Measurements from ENCODE around the gene LHFPL3.

Gene LHFPL3

DNA sequence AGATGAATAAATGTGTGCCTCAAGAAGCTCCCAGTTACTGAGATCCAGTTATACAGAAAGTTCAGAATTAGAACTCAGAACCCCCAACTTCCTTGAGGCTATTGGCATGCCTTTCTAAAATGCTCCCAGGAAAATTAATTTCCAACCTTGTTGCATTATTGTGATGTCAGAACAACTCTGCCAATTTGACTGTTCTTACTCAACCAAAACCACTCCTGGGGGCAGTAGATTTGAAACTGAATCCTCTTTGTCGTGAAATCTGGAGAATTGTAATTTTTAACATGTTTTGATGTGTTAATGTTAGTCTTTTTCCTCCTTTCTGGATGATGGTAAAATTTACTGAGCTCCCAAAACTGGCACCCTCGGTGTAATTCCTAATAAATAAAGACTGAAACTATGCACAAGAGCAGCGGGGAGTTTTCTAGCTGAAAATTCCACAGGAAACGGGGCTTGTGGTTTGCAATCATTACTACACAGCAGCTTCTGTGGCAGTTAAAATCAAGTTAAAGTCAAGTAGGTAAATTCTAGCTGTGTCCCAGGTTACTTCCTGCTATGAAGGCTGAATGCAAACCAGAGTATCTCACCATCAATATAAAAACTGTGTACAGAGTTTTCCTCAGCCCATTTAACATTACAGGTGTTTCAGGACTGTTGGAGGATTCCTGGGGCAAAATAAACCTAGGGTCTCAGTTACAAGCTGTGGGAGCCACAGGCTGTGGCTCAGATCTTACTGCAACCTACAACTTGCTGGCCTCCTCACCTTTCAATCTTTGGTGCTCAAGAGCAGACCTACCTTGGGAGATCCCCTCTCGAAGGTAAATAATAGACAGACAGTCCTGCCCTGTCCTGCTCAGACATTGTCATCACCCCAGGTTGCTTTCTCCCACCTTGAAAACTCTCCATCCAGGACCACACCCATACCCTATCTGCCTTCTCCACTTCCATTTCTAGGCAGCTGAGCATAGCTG is 529.3 kb downstream of the LHFPL3 start:
- FAIRE-seq = no peak

DNA sequence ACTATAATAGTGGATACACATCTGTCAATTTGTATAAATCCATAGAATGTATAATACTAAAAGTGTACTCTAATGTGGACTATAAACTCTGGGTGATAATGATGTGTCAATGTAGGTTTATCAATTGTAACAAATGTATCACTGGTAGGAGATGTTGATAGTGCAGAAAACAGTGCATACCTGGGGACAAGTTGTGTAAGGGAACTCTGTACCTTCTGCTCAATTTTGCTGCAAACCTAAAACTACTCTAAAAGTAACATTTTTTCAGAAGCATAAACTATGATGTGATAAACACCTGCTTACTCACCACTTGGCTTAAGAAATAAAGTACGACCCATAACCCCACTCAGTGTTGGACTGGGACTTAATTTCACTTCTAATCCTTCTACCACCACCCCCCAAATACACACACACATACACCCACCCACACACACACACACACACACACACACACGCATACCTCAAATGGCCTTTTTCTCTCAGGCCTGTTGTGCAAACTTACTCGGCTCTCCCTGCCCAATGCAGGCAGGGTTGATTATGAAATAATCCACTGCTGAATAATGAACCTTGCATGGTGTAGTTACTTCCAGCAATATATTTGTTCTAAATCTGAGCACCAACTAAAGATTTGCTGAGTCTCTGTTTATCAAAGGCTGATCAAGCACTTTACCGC is 531.5 kb downstream of the LHFPL3 start:
- FAIRE-seq = no peak

DNA sequence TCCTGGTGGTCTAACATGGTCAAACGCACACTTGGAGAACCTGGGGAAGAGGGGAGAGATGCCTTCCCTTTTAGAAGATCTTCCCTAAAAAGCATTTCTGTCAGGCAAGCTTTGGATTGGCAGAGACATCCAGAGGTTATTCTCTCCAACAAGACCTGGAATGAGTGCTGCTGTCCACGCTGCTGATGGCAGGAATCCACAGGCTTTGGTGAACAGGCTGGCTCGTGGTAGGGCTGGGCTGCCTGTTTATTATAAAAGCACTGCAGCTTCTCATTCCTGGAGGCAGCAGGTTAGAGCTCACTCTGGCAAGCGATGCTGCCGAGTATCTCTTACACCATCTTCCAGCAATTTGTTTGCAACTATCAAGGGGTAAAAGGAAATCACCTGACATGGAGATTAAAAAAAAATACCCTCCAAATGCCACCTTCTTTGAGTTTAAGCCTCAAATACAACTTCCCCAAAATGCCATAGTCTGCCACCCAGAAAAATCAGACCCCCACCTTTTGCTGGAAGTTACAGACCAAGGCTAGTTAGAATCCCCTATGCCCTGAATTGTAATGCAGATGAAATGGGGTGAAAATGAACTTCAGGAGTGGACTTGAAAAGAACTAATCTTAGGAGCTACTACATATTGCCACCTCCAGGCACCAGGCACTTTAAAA is 533.5 kb downstream of the LHFPL3 start:
- no peak for FAIRE-seq

DNA sequence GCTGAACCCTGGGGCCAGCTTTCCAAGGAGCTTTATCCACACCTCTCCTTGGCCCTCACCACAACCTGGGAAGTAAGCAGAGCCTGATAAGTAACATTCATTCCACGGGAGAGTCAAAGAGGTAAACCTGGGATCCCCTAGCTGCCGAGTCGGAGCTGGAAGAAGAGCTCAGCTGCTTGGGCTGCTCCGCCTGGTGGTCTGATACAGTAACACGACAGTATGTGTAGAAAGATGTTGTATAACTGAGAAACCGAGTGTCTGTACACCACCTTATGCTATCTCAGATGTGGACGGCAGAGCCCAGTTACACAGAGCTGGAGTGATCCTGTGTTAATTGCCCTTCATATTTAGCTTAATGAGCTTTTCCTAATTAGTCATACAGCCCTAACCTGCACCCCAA is 534.3 kb downstream of the LHFPL3 start:
- no peak for FAIRE-seq

DNA sequence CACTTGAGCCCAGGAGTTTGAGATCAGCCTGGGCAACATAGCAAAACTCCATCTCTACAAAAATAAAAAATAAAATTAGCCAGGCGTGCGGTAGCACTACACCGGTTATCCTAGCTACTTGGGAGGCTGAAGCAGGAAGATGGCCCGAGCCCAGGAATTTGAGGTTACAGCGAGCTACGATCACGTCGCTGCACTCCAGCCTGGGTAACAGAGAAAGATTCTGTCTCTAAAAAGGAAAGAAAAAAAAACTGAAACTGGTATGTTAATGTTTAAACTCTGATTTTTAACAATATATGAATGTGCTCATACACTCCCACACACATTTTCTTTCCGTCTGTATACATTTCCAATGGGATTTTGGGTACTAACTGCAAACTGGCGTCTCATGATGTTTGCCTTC is 545.0 kb downstream of the LHFPL3 start:
- no peak for FAIRE-seq

DNA sequence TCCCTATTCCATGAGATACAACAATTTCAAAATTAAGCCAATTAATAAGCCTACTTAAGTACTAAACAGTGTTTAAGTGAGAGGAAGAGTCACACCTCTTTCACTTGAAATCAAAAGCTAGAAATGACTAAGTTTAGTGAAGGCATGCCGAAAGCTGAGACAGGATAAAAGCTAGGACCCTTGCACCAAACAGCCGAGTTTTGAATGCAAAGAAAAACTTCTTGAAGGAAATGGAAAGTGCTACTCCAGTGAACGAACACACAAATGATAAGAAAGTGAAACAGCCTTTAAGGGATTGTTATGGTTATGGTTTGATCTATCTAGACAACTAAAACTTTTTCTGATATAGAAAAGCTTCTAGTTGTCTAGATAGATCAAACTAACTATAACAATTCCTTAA is 550.2 kb downstream of the LHFPL3 start:
- no peak for FAIRE-seq

DNA sequence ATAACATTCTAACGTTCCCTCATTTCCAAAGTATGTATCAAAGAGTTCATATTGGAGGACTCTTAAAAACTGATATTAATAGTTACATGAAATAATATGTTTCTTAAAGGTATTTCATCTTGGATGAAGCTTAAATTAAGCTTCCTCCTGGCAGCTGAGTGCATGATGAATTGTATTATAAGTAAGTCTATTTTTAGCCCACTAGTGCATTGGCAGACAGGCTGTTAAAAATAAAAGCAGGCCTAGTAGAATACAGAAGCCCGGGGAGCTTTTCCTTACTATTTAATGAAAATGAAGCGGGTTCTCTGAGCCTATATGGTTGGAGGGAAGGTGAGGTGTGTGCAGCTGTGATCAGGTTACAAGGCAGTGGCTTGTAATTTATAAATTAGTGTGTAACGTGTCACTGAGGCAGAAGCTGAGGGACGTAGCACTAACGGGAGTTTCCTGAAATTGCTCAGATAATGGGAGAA is 554.9 kb downstream of the LHFPL3 start:
- FAIRE-seq = no peak

DNA sequence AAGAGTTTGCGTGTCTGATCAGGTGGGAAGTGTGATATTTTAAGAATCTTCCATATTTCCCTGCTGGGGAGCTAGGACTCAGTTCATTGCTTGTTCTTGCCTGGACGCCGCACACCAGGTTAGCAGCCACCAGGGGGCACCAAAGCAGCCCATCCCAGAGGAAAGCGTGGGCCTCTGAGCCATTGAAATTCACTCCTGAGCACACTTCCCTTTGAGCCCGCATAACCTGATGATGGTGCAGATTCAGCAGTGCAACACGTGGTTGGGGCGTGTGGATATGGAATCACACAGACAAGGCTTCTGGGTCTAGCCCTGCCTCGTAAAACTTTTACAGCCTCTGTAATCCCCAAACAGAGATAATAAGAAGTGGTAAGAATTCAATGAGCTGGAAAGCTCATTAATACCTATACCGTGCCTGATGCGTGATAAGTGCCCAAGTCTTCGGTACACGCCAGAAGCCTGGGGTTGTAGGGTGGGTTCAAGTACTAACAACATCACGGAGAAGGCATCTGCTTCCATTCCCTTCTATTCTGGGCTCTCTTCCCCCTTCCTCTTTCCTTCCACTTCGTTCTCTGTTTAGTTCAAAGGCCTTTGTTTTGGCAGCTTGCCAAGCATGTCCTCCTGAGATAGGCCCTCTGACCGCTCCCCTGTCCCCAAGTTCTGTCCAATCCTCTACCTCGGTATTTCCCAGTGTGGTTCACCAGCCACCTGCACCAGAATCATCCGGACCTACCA is 555.5 kb downstream of the LHFPL3 start:
- peak; percentile 79 for FAIRE-seq

DNA sequence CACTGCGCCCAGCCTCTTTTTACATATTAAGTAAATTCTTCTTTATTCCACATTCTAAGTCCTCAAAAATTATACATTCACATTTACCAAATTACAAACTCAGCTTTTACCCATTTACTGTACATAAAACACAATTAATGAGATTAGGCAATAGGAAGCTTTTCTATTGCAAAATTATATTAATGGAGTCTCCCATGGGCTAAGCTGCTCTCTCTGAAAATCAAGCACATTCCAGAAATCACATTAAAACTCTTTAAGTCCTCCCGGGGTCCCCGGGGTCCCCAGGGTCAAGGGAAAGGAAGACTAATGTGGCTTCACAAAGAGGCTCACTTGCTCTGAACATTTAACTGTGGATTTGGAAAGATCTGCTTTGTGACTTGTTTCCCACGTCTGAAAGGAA is 558.2 kb downstream of the LHFPL3 start:
- FAIRE-seq = no peak

DNA sequence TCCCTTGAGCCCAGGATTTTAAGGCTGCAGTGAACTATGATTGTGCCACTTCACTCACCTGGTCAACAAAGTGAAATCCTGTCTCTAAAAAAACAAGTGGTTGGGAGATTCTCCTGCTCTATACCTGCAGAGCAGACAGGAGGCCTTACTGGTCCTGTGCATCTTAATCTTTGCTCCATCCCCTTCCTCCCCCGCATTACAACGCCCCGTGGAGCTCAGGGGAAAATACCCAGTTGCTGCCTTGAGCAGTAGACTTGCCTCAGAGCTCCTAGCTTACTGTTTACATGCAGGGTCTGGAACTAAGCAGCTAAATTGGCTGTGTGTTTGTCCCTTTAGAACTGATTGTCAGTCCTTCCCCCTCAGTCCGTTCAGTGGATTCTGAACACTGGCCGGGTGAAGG is 561.8 kb downstream of the LHFPL3 start:
- no peak for FAIRE-seq

DNA sequence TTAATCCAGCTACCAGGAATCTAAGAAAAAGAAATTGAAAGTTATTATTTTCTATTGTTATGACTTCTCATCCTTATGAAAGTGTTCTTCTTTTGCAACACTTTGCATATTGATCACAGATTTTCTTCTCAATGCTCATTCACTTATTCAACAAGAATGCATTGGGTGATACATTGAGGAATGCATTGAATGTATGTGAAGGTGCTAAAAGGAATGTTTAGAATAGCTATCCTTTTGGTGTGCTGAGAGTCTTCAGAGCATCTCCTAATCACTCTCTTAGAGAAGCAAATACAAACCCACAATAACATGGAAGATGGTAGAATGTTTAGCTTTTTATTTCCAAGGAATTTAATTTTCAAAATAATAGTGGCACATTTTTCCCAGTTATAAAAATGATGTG is 563.5 kb downstream of the LHFPL3 start:
- FAIRE-seq = no peak

DNA sequence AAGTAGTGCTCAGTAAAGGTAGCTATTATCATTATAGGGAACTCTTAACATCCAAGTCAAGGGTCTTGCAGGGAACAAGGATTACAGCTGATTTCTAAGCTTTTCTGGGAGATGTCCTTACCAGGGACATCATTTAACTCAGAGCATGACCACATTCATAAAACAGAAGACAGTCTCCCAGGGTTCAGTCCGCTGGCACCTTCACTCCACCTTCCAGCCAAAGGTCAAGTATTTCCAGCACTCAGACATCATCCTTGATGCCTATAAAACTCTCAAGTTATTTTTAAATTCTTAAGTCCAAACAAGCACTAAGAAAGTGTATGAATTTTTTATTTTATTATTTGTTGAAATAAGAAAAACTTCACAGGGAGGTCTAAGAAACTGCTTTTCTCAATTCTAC is 565.9 kb downstream of the LHFPL3 start:
- no peak for FAIRE-seq

DNA sequence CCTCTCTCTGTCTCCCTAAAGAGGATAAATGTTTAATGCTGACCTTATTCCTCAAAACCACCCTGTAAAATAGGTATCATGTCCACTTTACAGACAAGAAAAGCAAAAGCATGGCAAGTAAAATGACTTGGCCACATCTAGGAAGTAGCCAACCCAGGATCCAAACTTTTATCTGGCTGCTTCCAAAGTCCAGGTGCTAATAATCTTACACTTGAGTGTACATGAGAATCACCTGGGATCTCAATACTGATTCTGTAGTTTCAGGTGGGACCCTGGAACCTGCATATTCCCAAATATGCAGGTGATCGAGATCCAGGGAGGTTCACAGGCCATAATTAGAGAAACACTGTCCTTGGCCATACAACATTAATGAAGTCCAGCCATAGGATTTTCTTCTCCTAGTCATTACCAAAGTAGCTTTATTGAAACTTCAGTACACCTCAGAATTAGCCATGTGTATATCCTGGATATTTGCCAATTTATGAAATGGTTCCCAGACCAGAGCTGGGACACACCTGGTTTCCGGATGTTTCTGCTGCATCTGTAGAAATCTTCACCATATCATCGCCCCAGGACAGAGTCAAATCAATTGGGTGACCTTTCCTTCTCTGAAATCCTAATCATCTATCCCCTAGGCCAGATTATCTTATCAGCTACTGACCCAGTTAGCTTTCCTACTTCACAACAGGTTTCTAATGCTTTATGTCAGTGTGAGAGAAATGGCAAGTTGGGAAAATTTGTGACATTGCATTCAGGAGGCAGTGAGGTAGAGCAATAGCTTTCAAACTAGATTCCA is 566.5 kb downstream of the LHFPL3 start:
- FAIRE-seq = no peak

DNA sequence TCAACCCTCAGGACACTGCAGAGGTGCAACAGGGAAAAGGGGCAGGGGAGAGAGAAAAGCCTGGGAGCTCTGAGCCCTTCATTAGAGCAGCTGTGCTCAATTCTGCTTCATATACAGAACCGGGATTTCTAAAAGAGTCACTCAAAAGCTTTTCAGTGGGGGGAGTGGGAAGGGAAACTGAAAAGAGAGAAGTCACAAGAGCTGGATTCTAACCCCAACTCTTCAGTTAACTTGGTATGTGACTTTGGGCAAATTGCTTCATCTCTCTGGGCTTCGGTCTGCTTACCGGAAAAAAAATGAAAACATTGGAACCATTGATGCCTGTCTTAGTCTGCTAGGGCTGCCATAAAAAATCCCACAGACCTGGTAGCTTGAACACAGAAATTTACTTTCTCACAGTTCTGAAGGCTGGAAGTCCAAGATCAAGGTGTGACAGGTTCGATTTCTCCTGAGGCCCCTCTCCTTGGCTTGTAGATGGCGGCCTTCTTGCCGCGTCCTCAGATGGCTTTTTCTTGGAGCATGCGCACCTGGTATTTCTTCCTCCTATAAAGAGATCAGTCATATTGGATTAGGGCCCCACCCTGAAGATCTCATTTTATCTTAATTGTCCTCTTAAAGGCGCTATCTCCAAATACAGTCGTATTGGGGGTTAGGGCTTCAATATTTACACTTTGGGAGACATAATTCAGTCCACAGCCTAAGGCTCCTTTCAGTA is 567.3 kb downstream of the LHFPL3 start:
- no peak for FAIRE-seq

DNA sequence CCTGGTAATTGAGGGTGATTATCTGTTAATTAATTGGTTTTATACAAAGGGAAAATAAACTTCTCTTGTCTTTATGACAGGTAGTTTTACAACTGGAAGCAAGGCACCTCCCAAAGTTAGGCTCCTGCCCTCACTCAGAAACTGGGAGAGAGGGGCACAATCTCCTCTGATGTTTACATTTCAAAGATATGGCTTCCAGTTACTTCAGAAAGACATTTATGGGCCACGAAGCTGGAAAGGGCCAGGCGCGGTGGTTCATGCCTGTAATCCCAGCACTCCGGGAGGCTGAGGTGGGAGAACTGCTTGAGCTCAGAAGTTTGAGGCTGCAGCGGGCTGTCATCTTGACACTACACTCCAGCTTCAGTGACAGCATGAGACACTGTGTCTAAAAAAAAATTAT is 570.0 kb downstream of the LHFPL3 start:
- FAIRE-seq = no peak

DNA sequence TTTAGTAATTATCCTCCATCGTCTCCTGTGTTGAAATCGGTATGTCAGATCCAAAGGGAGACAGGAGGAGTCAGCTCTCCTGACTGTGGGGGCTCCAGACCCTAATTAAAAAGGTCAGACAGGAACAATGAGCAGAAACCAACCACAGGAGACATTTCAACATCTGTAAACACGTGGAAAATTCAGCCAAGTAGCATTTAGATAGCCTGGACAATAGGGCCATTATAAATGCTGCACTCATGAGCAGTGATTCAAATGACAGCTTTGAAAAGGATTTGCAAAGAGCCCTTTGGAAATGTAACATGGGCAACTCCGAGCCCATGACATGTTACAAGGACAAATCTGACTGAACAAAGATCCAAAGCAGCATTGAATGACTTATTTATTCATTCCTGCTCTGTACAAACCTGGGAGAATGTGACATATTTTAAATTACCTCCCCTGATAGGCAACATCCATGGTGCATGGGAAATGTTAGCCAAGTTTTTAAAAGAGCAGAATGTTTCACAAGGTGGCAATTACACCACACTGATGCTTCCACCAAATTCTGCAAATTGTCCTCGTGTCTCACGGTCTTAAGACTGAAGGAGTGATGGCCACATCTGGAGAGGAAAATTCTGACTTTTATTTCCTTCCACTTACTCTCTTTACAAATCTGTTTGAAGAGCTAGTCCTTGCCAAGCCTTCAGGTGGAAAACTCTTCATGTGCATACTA is 572.3 kb downstream of the LHFPL3 start:
- no peak for FAIRE-seq

DNA sequence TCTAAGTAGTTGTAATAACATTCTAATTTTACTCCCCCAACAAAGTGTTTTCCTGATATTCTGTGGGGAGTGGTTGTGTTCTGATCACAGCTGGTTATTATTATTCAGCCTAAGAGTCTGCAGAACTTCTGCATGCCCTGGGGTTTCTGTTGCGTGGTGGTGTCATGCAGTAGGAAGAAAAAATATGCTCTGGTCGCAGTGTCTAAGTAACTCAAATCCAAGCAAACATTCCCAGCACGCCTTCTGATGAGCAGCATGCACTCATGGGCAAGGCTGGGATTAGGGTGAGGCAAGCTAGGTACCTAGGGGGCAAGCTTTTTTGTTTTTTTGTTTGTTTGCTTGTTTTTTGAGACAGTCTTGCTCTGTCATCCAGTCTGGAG is 572.8 kb downstream of the LHFPL3 start:
- no peak for FAIRE-seq

DNA sequence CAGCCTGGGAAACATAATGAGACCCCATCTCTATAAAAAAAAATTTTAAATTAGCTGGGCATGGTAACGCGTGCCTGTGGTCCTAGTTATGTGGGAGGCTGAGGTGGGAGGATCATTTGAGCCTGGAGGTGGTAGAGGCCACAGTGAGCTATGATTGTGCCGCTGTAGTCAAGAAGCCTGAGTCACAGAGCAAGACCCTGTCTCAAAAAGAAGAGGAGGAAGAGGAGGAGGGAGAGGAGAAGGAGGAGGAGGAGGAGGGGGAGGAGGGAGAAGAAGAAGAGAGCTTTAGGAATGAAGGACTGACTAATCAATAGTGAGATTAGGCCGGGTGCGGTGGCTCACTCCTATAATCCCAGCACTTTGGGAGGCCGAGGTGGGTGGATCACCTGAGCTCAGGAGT is 573.8 kb downstream of the LHFPL3 start:
- no peak for FAIRE-seq

DNA sequence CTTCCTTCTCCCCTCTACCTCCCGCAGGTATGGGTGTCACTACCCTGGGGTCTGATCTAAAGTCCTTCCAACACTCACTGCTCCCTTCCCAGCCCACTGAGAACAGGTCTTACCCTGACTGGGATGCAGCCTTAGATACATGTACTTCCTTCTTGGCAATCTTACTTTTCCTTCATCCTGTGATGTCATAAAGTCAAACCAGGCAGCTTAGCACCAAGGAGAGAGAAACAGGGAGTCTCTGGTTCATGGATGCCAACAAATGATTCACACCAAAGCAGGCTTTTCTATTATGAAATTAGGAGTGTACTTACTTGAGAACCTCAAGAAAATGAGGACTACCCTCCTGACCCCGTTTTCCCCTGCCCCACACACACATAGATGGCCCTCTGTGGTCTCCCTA is 574.6 kb downstream of the LHFPL3 start:
- FAIRE-seq = no peak

DNA sequence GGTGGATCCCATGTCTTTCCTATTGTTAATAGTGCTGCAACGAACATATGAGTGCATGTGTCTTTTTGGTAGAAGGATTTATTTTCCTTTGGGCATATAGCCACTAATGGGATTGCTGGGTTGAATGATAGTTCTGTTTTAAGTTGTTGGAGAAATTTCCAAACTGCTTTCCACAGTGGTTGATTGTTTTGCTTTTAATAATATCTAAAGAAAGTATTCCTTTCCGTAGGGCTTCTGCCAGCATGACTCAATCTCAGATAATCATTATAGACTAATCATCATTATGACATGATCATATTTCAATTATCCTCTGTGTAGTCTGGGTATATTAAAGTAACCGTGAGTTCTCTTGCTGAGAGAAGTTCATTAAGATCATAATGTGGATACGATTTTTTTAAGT is 575.4 kb downstream of the LHFPL3 start:
- FAIRE-seq = no peak

DNA sequence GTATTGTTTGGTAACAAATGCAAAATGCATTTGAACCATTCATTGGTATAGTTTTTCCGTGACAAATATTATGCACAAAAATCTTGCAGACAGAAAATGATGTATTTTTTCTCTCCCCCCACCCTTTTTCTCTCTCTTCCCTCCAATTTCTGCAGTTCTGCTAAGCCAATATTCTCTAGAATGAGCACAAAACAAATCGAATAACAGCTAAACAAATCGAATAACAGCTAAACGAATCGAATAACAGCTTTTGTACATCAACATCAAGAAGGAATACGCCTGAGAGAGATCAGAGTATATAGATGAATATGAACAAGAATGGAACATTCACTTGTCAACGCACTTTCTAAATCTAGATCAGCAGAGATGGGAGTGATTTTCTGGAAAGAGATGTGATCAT is 577.6 kb downstream of the LHFPL3 start:
- FAIRE-seq = no peak

Measured in G401.6 (cell line).